ENCODE results near the gene OR10A2. TPM values are rescaled to one million over a fixed set of nuclear protein-coding genes. Genes with fewer than 3 reads are reported as not detected.

Gene OR10A2
- total RNA-seq, 1 experiment from 2014 or later, result not detected

DNA sequence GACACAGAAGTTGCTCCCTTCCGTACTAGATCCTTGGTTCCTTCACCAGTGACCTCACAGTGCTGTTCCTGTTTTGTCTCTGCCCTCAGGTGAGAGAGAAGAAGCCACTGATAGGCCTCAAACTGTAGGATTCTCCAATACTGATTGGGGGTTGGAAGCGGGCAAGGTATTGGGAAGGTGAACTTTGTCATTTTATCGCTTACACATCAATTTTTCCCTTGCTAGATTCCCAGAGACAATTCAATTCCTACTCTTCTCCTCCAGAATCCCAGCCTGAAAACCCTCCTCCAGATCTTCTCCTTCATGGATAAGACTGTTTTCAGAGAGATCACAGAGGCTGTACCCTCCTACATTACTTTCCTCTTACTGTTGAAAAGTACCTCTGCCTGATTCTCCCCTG is 48.5 kb downstream of the OR10A2 start:
- Mint-ChIP-seq H3K9me3 (ENCODE audit: low read depth, unreplicated experiment) (no peaks in the 10 kb centered on the region), H3K27ac (ENCODE audit: unreplicated experiment) (no peak overlapping the region), H3K27me3 (ENCODE audit: unreplicated experiment) (peaks cover 12% of the 10 kb centered on the region), H3K4me1 (ENCODE audit: low read depth, unreplicated experiment) (no peaks in the 10 kb centered on the region), H3K4me3 (ENCODE audit: low read depth, unreplicated experiment) (no peak overlapping the region), H3K36me3 (ENCODE audit: insufficient read depth, unreplicated experiment) (no peaks in the 10 kb centered on the region)
- DNase-seq, result no peak
- CTCF ChIA-PET, result no interaction called here
- no TSS peak for BruUV-seq (replicated peaks)
- intact Hi-C loops (cut with micrococcal nuclease; ENCODE audit: unreplicated experiment), result no loop called here
- TF ChIP-seq CTCF (IDR thresholded peaks at IDR 0.05; ENCODE audit: unreplicated experiment), result no peak

- Mint-ChIP-seq H3K4me3 (ENCODE audit: low read depth, unreplicated experiment) (no peak overlapping the region), H3K27ac (ENCODE audit: unreplicated experiment) (no peak overlapping the region), H3K36me3 (ENCODE audit: insufficient read depth, unreplicated experiment) (no peaks in the 10 kb centered on the region), H3K9me3 (ENCODE audit: low read depth, unreplicated experiment) (no peaks in the 10 kb centered on the region), H3K4me1 (ENCODE audit: low read depth, unreplicated experiment) (no peaks in the 10 kb centered on the region), H3K27me3 (ENCODE audit: unreplicated experiment) (peaks cover 10% of the 10 kb centered on the region)
- intact Hi-C loops (cut with micrococcal nuclease; ENCODE audit: unreplicated experiment), result no loop called here
- no peak for TF ChIP-seq CTCF (IDR thresholded peaks at IDR 0.05; ENCODE audit: unreplicated experiment)
- CTCF ChIA-PET, result no interaction called here
- DNase-seq, result no peak
- BruUV-seq (replicated peaks), result no TSS peak
These were observed 49.1 kb downstream of the OR10A2 start for GRCh38 chr11:6911948-6912347.

DNA sequence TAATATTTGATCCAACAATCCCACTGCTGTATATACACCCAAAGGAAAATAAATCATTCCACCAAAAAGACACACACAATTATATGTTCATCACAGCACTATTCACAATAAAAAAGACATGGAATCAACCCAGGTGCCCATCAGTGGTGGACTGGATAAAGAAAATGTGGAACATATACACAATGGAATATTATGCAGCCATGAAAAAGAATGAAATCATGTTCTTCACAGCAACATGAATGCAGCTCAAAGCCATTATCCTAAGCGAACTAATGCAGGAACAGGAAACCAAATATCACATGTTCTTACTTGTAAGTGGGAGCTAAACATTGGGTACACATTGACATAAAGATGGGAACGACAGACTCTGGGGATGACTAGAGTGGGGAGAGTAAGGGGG is 56.8 kb downstream of the OR10A2 start:
- H3K9me3 Mint-ChIP-seq (ENCODE audit: low read depth, unreplicated experiment), result no peaks in the 10 kb centered on the region
- no peak for DNase-seq
- no TSS peak for BruUV-seq (replicated peaks)
- no peak overlapping the region for H3K4me3 Mint-ChIP-seq (ENCODE audit: low read depth, unreplicated experiment)
- H3K36me3 Mint-ChIP-seq (ENCODE audit: insufficient read depth, unreplicated experiment), result no peaks in the 10 kb centered on the region
- no peak overlapping the region for H3K27ac Mint-ChIP-seq (ENCODE audit: unreplicated experiment)
- CTCF ChIA-PET, result no interaction called here
- intact Hi-C loops (cut with micrococcal nuclease; ENCODE audit: unreplicated experiment), result no loop called here
- no peak for TF ChIP-seq CTCF (IDR thresholded peaks at IDR 0.05; ENCODE audit: unreplicated experiment)
- no peaks in the 10 kb centered on the region for H3K4me1 Mint-ChIP-seq (ENCODE audit: low read depth, unreplicated experiment)
- H3K27me3 Mint-ChIP-seq (ENCODE audit: unreplicated experiment), result peaks cover 7% of the 10 kb centered on the region

GRCh38 chr11:6920702-6921101 is 57.8 kb downstream of the OR10A2 start, which contains the start of gene OR2D3:
OR2D3 (plus strand) TSS chr11:6921002; CDS start chr11:6921002, 0 bp downstream.
- no peak for DNase-seq
- Mint-ChIP-seq H3K27ac (ENCODE audit: unreplicated experiment) (no peak within 1 kb of the TSS), H3K4me1 (ENCODE audit: low read depth, unreplicated experiment) (no peaks in the 10 kb centered on the region), H3K27me3 (ENCODE audit: unreplicated experiment) (peaks cover 15% of the 10 kb centered on the region), H3K36me3 (ENCODE audit: insufficient read depth, unreplicated experiment) (no peaks in the 10 kb centered on the region), H3K4me3 (ENCODE audit: low read depth, unreplicated experiment) (no peak within 1 kb of the TSS), H3K9me3 (ENCODE audit: low read depth, unreplicated experiment) (no peaks in the 10 kb centered on the region)
- no peak for TF ChIP-seq CTCF (IDR thresholded peaks at IDR 0.05; ENCODE audit: unreplicated experiment)
- CTCF ChIA-PET, result no interaction called here
- intact Hi-C loops (cut with micrococcal nuclease; ENCODE audit: unreplicated experiment), result no loop called here
- no TSS peak for BruUV-seq (replicated peaks)

Other genes with a start within 250 kb of the OR10A2 start
- gene TPP1, start 243.6 kb upstream of the OR10A2 start, total RNA-seq (2022), result 70.6 and 71.5 TPM in 2 replicates
- 0.02 TPM in 1 of 2 replicates, not detected in the other for gene DCHS1, start 207.2 kb upstream of the OR10A2 start, total RNA-seq (2022)
- 78.2 and 84.0 TPM in 2 replicates for gene MRPL17, start 179.7 kb upstream of the OR10A2 start, total RNA-seq (2022)
- not detected in 2 replicates for gene OR2AG2, start 91.1 kb upstream of the OR10A2 start, total RNA-seq (2022)
- not detected in 2 replicates for gene OR2AG1, start 80.0 kb upstream of the OR10A2 start, total RNA-seq (2022)
- gene OR6A2, start 63.4 kb upstream of the OR10A2 start, total RNA-seq (2022), result 0.09 TPM in 1 of 2 replicates, not detected in the other
- gene OR10A5, start 17.4 kb upstream of the OR10A2 start, total RNA-seq (2022), result not detected in 2 replicates
- gene OR10A4, start 13.6 kb downstream of the OR10A2 start, total RNA-seq (2022), result not detected in 2 replicates
- gene OR2D2, start 29.4 kb downstream of the OR10A2 start, total RNA-seq (2022), result not detected in 2 replicates
- gene OR2D3, start 57.9 kb downstream of the OR10A2 start, total RNA-seq (2022), result not detected in 2 replicates
- 1.2 and 1.6 TPM in 2 replicates for gene ZNF215, start 63.4 kb downstream of the OR10A2 start, total RNA-seq (2022)
- gene ZNF214, start 157.3 kb downstream of the OR10A2 start, total RNA-seq (2022), result 3.0 and 3.1 TPM in 2 replicates
- not detected in 2 replicates for gene NLRP14, start 157.4 kb downstream of the OR10A2 start, total RNA-seq (2022)
- not detected in 2 replicates for gene RBMXL2, start 225.9 kb downstream of the OR10A2 start, total RNA-seq (2022)

Data from Calu3 (cell line).